ENCODE data around the gene CACNB4. TPM values are rescaled to one million over a fixed set of nuclear protein-coding genes. Genes with fewer than 3 reads are reported as not detected.

CACNB4 gene
- total and polyA plus RNA-seq, 9 of the 15 experiments (the other 6 are each of a cell fraction or from before 2014, with no cell fraction given) = 0.01 to 0.20 (median 0.04) TPM; not detected in 1

GRCh38 chr2:151789055-151789834, 309.6 kb downstream of the CACNB4 start (continued):
- TF ChIP-seq HINFP (tag; conservative IDR thresholded peaks at IDR 0.05; ENCODE audit: low read depth) (no peak), YBX1 (IDR thresholded peaks at IDR 0.05) (no peak), PURB (CRISPR knock-in tag; IDR thresholded peaks at IDR 0.05; ENCODE audit: low read depth) (no peak), SRSF9 (IDR thresholded peaks at IDR 0.05; ENCODE audit: borderline replicate concordance, low read depth, low read length) (no peak), THRAP3 (IDR thresholded peaks at IDR 0.05; ENCODE audit: borderline replicate concordance) (no peak; the same call in 1 of the 2 replicates), ZNF696 (CRISPR knock-in tag; conservative IDR thresholded peaks at IDR 0.05) (no peak), TRIM24 (IDR thresholded peaks at IDR 0.05) (peak; percentile 78 to 90), CBX3 (IDR thresholded peaks at IDR 0.05; ENCODE audit: borderline replicate concordance in 1 of 2, low read length in 2 of 2) (no peak), ZNF639 (CRISPR knock-in tag; conservative IDR thresholded peaks at IDR 0.05 in 1 of 2, IDR thresholded peaks at IDR 0.05 in 1 of 2) (peak in 1 of 2 experiments; percentile 73; a peak in 2 of 4 replicates), ETV6 (IDR thresholded peaks at IDR 0.05; ENCODE audit: borderline replicate concordance in 1 of 2, low read depth in 2 of 2, low read length in 1 of 2) (no peak), ETV6 (CRISPR knock-in tag; IDR thresholded peaks at IDR 0.05; ENCODE audit: borderline replicate concordance) (no peak), FOXA3 (CRISPR knock-in tag; conservative IDR thresholded peaks at IDR 0.05 in 1 of 2, IDR thresholded peaks at IDR 0.05 in 1 of 2) (peak; percentile 29 to 87; a peak in 3 of 4 replicates), MAFK (IDR thresholded peaks at IDR 0.05; ENCODE audit: low read length) (peak; percentile 25; the same call in 1 of the 2 replicates), AFF4 (CRISPR knock-in tag; IDR thresholded peaks at IDR 0.05) (no peak), RBM25 (IDR thresholded peaks at IDR 0.05; ENCODE audit: low read depth, low read length, severe bottlenecking) (peak; percentile 44), MIER1 (IDR thresholded peaks at IDR 0.05; ENCODE audit: low read depth) (no peak), ZBTB1 (CRISPR knock-in tag; IDR thresholded peaks at IDR 0.05; ENCODE audit: borderline replicate concordance, low read depth) (no peak)

Measured in K562 (cell line).